Astrocyte (in vitro differentiated cells and primary cell): ENCODE measurements around the gene NDST3. TPM values are rescaled to one million over a fixed set of nuclear protein-coding genes. Genes with fewer than 3 reads are reported as not detected.

Experiments
- DNase-seq: peaks from one replicate; pipeline ENCODE4 v3.0.0-alpha.2; 2010; ENCODE audit warnings: low read depth
- FAIRE-seq: peaks from 2 replicates; lab custom pipeline; 2011; peaks lifted over from hg19 to GRCh38; lab: Jason Lieb, UNC
- H2AFZ ChIP-seq: 2 replicates; pipeline ENCODE4 v1.6.0; 2012; ENCODE audit warnings: low read depth, low read length, inconsistent platforms
- H3K27ac ChIP-seq: 2 replicates; pipeline ENCODE4 v1.5.1; 2011; ENCODE audit warnings: low read depth, low read length, inconsistent platforms
- H3K27me3 ChIP-seq: 2 replicates; pipeline ENCODE4 v1.6.0; 2011; ENCODE audit warnings: low read length, inconsistent platforms; ENCODE audit not compliant: insufficient read depth
- H3K36me3 ChIP-seq: 2 replicates; pipeline ENCODE4 v1.5.1; 2011; ENCODE audit warnings: low read length, inconsistent platforms; ENCODE audit not compliant: insufficient read depth
- H3K4me1 ChIP-seq: 2 replicates; pipeline ENCODE4 v1.5.1; 2011; ENCODE audit warnings: low read length, inconsistent platforms; ENCODE audit not compliant: insufficient read depth
- H3K4me2 ChIP-seq: 2 replicates; pipeline ENCODE4 v1.6.0; 2012; ENCODE audit warnings: low read length, inconsistent platforms
- H3K4me3 ChIP-seq: 2 replicates; pipeline ENCODE4 v1.5.1; 2011; ENCODE audit warnings: low read depth, mild to moderate bottlenecking, low read length, inconsistent platforms; ENCODE audit not compliant: insufficient read depth
- H3K79me2 ChIP-seq: 2 replicates; pipeline ENCODE4 v1.6.0; 2012; ENCODE audit warnings: mild to moderate bottlenecking, low read length, inconsistent platforms; ENCODE audit not compliant: insufficient read depth
- H3K9ac ChIP-seq: 2 replicates; pipeline ENCODE4 v1.6.0; 2012; ENCODE audit warnings: mild to moderate bottlenecking, low read length, inconsistent platforms
- H3K9me3 ChIP-seq: 2 replicates; pipeline ENCODE4 v1.5.1; 2012; ENCODE audit warnings: low read depth, mild to moderate bottlenecking, low read length, inconsistent platforms; ENCODE audit not compliant: insufficient read depth
- H4K20me1 ChIP-seq: 2 replicates; pipeline ENCODE4 v1.6.0; 2012; ENCODE audit warnings: low read length, inconsistent platforms; ENCODE audit not compliant: insufficient read depth
- H3K27ac Mint-ChIP-seq: one replicate; pipeline ENCODE4 v1.8.0; 2021; ENCODE audit warnings: mild to moderate bottlenecking, mixed read lengths; ENCODE audit not compliant: unreplicated experiment
- H3K27me3 Mint-ChIP-seq: one replicate; pipeline ENCODE4 v1.8.0; 2021; ENCODE audit warnings: low read depth, mixed read lengths; ENCODE audit not compliant: unreplicated experiment
- H3K36me3 Mint-ChIP-seq: one replicate; pipeline ENCODE4 v1.8.0; 2021; ENCODE audit warnings: low read depth, mixed read lengths; ENCODE audit not compliant: unreplicated experiment
- H3K4me1 Mint-ChIP-seq: one replicate; pipeline ENCODE4 v1.8.0; 2021; ENCODE audit warnings: low read depth, mixed read lengths; ENCODE audit not compliant: unreplicated experiment
- H3K4me3 Mint-ChIP-seq: one replicate; pipeline ENCODE4 v1.8.0; 2021; ENCODE audit warnings: mild to moderate bottlenecking, moderate library complexity, mixed read lengths; ENCODE audit not compliant: unreplicated experiment
- H3K9me3 Mint-ChIP-seq: one replicate; pipeline ENCODE4 v1.8.0; 2021; ENCODE audit warnings: mild to moderate bottlenecking, mixed read lengths; ENCODE audit not compliant: unreplicated experiment
- CTCF ChIP-seq: IDR thresholded peaks from 2 replicates; pipeline ENCODE4 v1.5.1; 2011; ENCODE audit warnings: low read depth, mild to moderate bottlenecking, inconsistent platforms, low read length, moderate library complexity; ENCODE audit not compliant: insufficient read depth
- EZH2 ChIP-seq: IDR thresholded peaks from 2 replicates; pipeline ENCODE4 v1.6.1; 2012; ENCODE audit warnings: mild to moderate bottlenecking, low read length, inconsistent platforms; ENCODE audit not compliant: insufficient read depth
- total RNA-seq: library from RNA; stranded (reverse); gene quantifications from 2 replicates; pipeline ENCODE4 v1.2.1, GENCODE V29; 2021

NDST3 gene
- total RNA-seq, 1 donor from 2014 or later: 0.57 TPM

GRCh38 chr4:118282692-118283091 is 248.4 kb downstream of the NDST3 start:
- no peak overlapping the region for H3K27ac Mint-ChIP-seq
- H4K20me1 ChIP-seq: peaks cover 44% of the 10 kb centered on the region
- H3K4me3 ChIP-seq: no peak overlapping the region
- peak; percentile 70 for DNase-seq
- peaks cover 8% of the 10 kb centered on the region for H3K36me3 Mint-ChIP-seq
- H3K4me1 ChIP-seq: peaks cover 24% of the 10 kb centered on the region
- no peak overlapping the region for H2AFZ ChIP-seq
- H3K27ac ChIP-seq: peak overlapping the region; percentile 22
- TF ChIP-seq EZH2 (no peak), CTCF (no peak)
- H3K27me3 Mint-ChIP-seq: no peaks in the 10 kb centered on the region
- FAIRE-seq: no peak
- no peak overlapping the region for H3K4me3 Mint-ChIP-seq
- peak overlapping the region; percentile 18 for H3K4me2 ChIP-seq
- peaks cover 23% of the 10 kb centered on the region for H3K36me3 ChIP-seq
- no peak overlapping the region for H3K9ac ChIP-seq
- peaks cover 8% of the 10 kb centered on the region for H3K4me1 Mint-ChIP-seq
- H3K9me3 ChIP-seq: no peaks in the 10 kb centered on the region
- H3K27me3 ChIP-seq: no peaks in the 10 kb centered on the region
- H3K9me3 Mint-ChIP-seq: no peaks in the 10 kb centered on the region
- peaks cover 17% of the 10 kb centered on the region for H3K79me2 ChIP-seq

GRCh38 chr4:118284169-118284568 is 249.9 kb downstream of the NDST3 start:
- H3K27ac Mint-ChIP-seq: no peak overlapping the region
- H3K9me3 Mint-ChIP-seq: no peaks in the 10 kb centered on the region
- Histone ChIP-seq H4K20me1 (peaks cover 40% of the 10 kb centered on the region), H3K36me3 (peaks cover 23% of the 10 kb centered on the region), H3K9me3 (no peaks in the 10 kb centered on the region), H3K79me2 (peaks cover 10% of the 10 kb centered on the region), H2AFZ (no peak overlapping the region), H3K4me2 (no peak overlapping the region), H3K27ac (no peak overlapping the region), H3K9ac (no peak overlapping the region), H3K4me3 (no peak overlapping the region), H3K27me3 (no peaks in the 10 kb centered on the region), H3K4me1 (peaks cover 24% of the 10 kb centered on the region)
- FAIRE-seq (no peak), DNase-seq (no peak)
- TF ChIP-seq EZH2: no peak
- no peak for TF ChIP-seq CTCF
- peaks cover 8% of the 10 kb centered on the region for H3K4me1 Mint-ChIP-seq
- no peak overlapping the region for H3K4me3 Mint-ChIP-seq
- no peaks in the 10 kb centered on the region for H3K27me3 Mint-ChIP-seq
- H3K36me3 Mint-ChIP-seq: peaks cover 6% of the 10 kb centered on the region

GRCh38 chr4:118285931-118286330 is 251.6 kb downstream of the NDST3 start:
- DNase-seq: no peak
- no peaks in the 10 kb centered on the region for H3K9me3 Mint-ChIP-seq
- Histone ChIP-seq H3K27me3 (no peaks in the 10 kb centered on the region), H3K36me3 (peaks cover 9% of the 10 kb centered on the region), H2AFZ (no peak overlapping the region), H3K4me2 (no peak overlapping the region), H4K20me1 (peaks cover 22% of the 10 kb centered on the region), H3K9me3 (no peaks in the 10 kb centered on the region), H3K79me2 (no peaks in the 10 kb centered on the region), H3K4me1 (peaks cover 18% of the 10 kb centered on the region), H3K27ac (no peak overlapping the region), H3K9ac (no peak overlapping the region), H3K4me3 (no peak overlapping the region)
- TF ChIP-seq EZH2 (no peak), CTCF (no peak)
- H3K4me3 Mint-ChIP-seq: no peak overlapping the region
- FAIRE-seq: no peak
- H3K27me3 Mint-ChIP-seq: no peaks in the 10 kb centered on the region
- H3K4me1 Mint-ChIP-seq: peaks cover 7% of the 10 kb centered on the region
- H3K36me3 Mint-ChIP-seq: no peaks in the 10 kb centered on the region
- H3K27ac Mint-ChIP-seq: no peak overlapping the region
